Stomach smooth muscle (tissue), 2 donors: ENCODE data around the gene BARHL2.

Experiments
- H3K27ac ChIP-seq: one replicate; pipeline ENCODE4 v1.7.0; 2013; ENCODE audit warnings: mild to moderate bottlenecking, low read length, inconsistent platforms
- H3K27me3 ChIP-seq, 2 donors: one replicate each; pipeline ENCODE4 v1.7.0; 2013; ENCODE audit warnings: low read length in 2 of 2; ENCODE audit not compliant: insufficient read depth in 2 of 2, control insufficient read depth in 1 of 2
- H3K36me3 ChIP-seq, 2 donors: one replicate each; pipeline ENCODE4 v1.7.0; 2013; ENCODE audit warnings: low read length in 2 of 2; ENCODE audit not compliant: control insufficient read depth in 2 of 2, insufficient read depth in 2 of 2
- H3K4me1 ChIP-seq: one replicate; pipeline ENCODE4 v1.7.0; 2013; ENCODE audit warnings: low read length; ENCODE audit not compliant: control insufficient read depth, insufficient read depth
- H3K4me3 ChIP-seq, 2 donors: one replicate each; pipeline ENCODE4 v1.7.0; 2013; ENCODE audit warnings: low read length in 2 of 2
- H3K9ac ChIP-seq, 2 donors: one replicate each; pipeline ENCODE4 v1.7.0; 2013; ENCODE audit warnings: low read length in 2 of 2, mild to moderate bottlenecking in 1 of 2
- H3K9me3 ChIP-seq, 2 donors: one replicate each; pipeline ENCODE4 v1.7.0; 2013; ENCODE audit warnings: low read length in 2 of 2; ENCODE audit not compliant: control insufficient read depth in 2 of 2
- donor health status: healthy.
- donor health status: Pancreatic carcinoma.

BARHL2 gene

GRCh38 chr1:90724361-90724760, 7.3 kb upstream of the BARHL2 start:
- no peak overlapping the region for H3K27ac ChIP-seq
- H3K9me3 ChIP-seq, result peaks cover 0 to 4% of the 10 kb centered on the region in 2 donors
- H3K4me3 ChIP-seq, result no peak overlapping the region
- peaks cover 30% of the 10 kb centered on the region for H3K4me1 ChIP-seq
- H3K9ac ChIP-seq, result no peak overlapping the region
- H3K36me3 ChIP-seq, result no peaks in the 10 kb centered on the region
- H3K27me3 ChIP-seq, result peaks cover 86 to 100% of the 10 kb centered on the region in 2 donors

GRCh38 chr1:90723590-90724108, 6.5 kb upstream of the BARHL2 start:
- Histone ChIP-seq H3K9me3 (peaks cover 0 to 4% of the 10 kb centered on the region in 2 donors), H3K27me3 (peaks cover 88 to 100% of the 10 kb centered on the region in 2 donors), H3K4me3 (peak overlapping the region; percentile 36 to 66), H3K9ac (no peak overlapping the region), H3K27ac (no peak overlapping the region), H3K36me3 (no peaks in the 10 kb centered on the region), H3K4me1 (peaks cover 33% of the 10 kb centered on the region)

GRCh38 chr1:90722874-90723589, 5.9 kb upstream of the BARHL2 start:
- H3K4me1 ChIP-seq, result peaks cover 38% of the 10 kb centered on the region
- H3K27ac ChIP-seq, result no peak overlapping the region
- peak overlapping the region; percentile 36 to 66 for H3K4me3 ChIP-seq
- H3K9ac ChIP-seq, result no peak overlapping the region
- no peaks in the 10 kb centered on the region for H3K36me3 ChIP-seq
- H3K27me3 ChIP-seq, result peaks cover 89 to 100% of the 10 kb centered on the region in 2 donors
- peaks cover 0 to 4% of the 10 kb centered on the region in 2 donors for H3K9me3 ChIP-seq

- H3K9ac ChIP-seq, result no peak overlapping the region
- no peak overlapping the region for H3K27ac ChIP-seq
- H3K9me3 ChIP-seq, result peaks cover 0 to 4% of the 10 kb centered on the region in 2 donors
- no peaks in the 10 kb centered on the region for H3K36me3 ChIP-seq
- H3K4me3 ChIP-seq, result peak overlapping the region in 1 of 2 donors; percentile 12
- peaks cover 80 to 99% of the 10 kb centered on the region in 2 donors for H3K27me3 ChIP-seq
- H3K4me1 ChIP-seq, result peaks cover 40% of the 10 kb centered on the region
These were observed 4.4 kb upstream of the BARHL2 start for GRCh38 chr1:90721210-90722194.

- peaks cover 31% of the 10 kb centered on the region for H3K4me1 ChIP-seq
- no peak overlapping the region for H3K4me3 ChIP-seq
- peaks cover 0 to 4% of the 10 kb centered on the region in 2 donors for H3K9me3 ChIP-seq
- peaks cover 80 to 99% of the 10 kb centered on the region in 2 donors for H3K27me3 ChIP-seq
- H3K36me3 ChIP-seq, result no peaks in the 10 kb centered on the region
- no peak overlapping the region for H3K27ac ChIP-seq
- no peak overlapping the region for H3K9ac ChIP-seq
These were observed 3.1 kb upstream of the BARHL2 start for GRCh38 chr1:90720145-90720636.

- Histone ChIP-seq H3K4me1 (peaks cover 25% of the 10 kb centered on the region), H3K4me3 (no peak overlapping the region), H3K27ac (no peak overlapping the region)
These were observed 2.4 kb upstream of the BARHL2 start for GRCh38 chr1:90719330-90720144.

GRCh38 chr1:90718411-90719329, 1.6 kb upstream of the BARHL2 start:
- H3K27me3 ChIP-seq, result peaks cover 78 to 97% of the 10 kb centered on the region in 2 donors
- H3K4me3 ChIP-seq, result peak overlapping the region in 1 of 2 donors; percentile 54
- no peak overlapping the region for H3K27ac ChIP-seq
- H3K4me1 ChIP-seq, result peaks cover 26% of the 10 kb centered on the region
- no peaks in the 10 kb centered on the region for H3K36me3 ChIP-seq
- peaks cover 0 to 4% of the 10 kb centered on the region in 2 donors for H3K9me3 ChIP-seq
- H3K9ac ChIP-seq, result no peak overlapping the region

More at GRCh38 chr1:90719330-90720144, 2.4 kb upstream of the BARHL2 start:
- H3K9me3 ChIP-seq, result peaks cover 0 to 4% of the 10 kb centered on the region in 2 donors
- H3K36me3 ChIP-seq, result no peaks in the 10 kb centered on the region
- peaks cover 78 to 97% of the 10 kb centered on the region in 2 donors for H3K27me3 ChIP-seq
- no peak overlapping the region for H3K9ac ChIP-seq

- H3K27ac ChIP-seq, result no peak overlapping the region
- H3K36me3 ChIP-seq, result no peaks in the 10 kb centered on the region
- H3K4me3 ChIP-seq, result peak overlapping the region in 1 of 2 donors; percentile 55
- H3K27me3 ChIP-seq, result peaks cover 78 to 97% of the 10 kb centered on the region in 2 donors
- H3K9ac ChIP-seq, result no peak overlapping the region
- H3K9me3 ChIP-seq, result peaks cover 0 to 4% of the 10 kb centered on the region in 2 donors
- H3K4me1 ChIP-seq, result peaks cover 24% of the 10 kb centered on the region
These were observed 736 bp upstream of the BARHL2 start for GRCh38 chr1:90717665-90718410.

- peaks cover 24% of the 10 kb centered on the region for H3K4me1 ChIP-seq
- no peak overlapping the region for H3K4me3 ChIP-seq
- peaks cover 78 to 96% of the 10 kb centered on the region in 2 donors for H3K27me3 ChIP-seq
- H3K9me3 ChIP-seq, result peaks cover 0 to 4% of the 10 kb centered on the region in 2 donors
- no peak overlapping the region for H3K9ac ChIP-seq
- no peak overlapping the region for H3K27ac ChIP-seq
- H3K36me3 ChIP-seq, result no peaks in the 10 kb centered on the region
These were observed 208 bp upstream of the BARHL2 start for GRCh38 chr1:90717356-90717664.
